OCI-M2 (cell line): Measurements from ENCODE around the gene NCCRP1.
"Not testable (repeated sequence)": the region's sequence is repeated elsewhere in the genome, so short reads cannot be mapped to it uniquely, and the experiment has no call there.

Experiments used
- DNase-seq: peaks from one replicate; lab custom pipeline; 2025; ENCODE audit not compliant: unreplicated experiment; lab: John Stamatoyannopoulos, UW

NCCRP1 gene

GRCh38 chr19:39207293-39207836 is 10.6 kb downstream of the NCCRP1 start:
- no peak for DNase-seq

- DNase-seq: no peak
Observed at GRCh38 chr19:39208175-39208795, 11.5 kb downstream of the NCCRP1 start.

GRCh38 chr19:39209196-39209595 is 12.4 kb downstream of the NCCRP1 start:
- DNase-seq: no peak

- no peak for DNase-seq
Observed at GRCh38 chr19:39211731-39212374, 15.1 kb downstream of the NCCRP1 start.

- peak; percentile 30 for DNase-seq
Observed at GRCh38 chr19:39212375-39212742, 15.6 kb downstream of the NCCRP1 start.

- DNase-seq: not testable (repeated sequence)
Observed at GRCh38 chr19:39215323-39215722, 18.6 kb downstream of the NCCRP1 start.

- no peak for DNase-seq
Observed at GRCh38 chr19:39217094-39217493, 20.3 kb downstream of the NCCRP1 start.

GRCh38 chr19:39218230-39219007 is 21.7 kb downstream of the NCCRP1 start:
- no peak for DNase-seq

GRCh38 chr19:39219108-39219507 is 22.3 kb downstream of the NCCRP1 start:
- DNase-seq: not testable (repeated sequence)

- DNase-seq: peak; percentile 44
Observed at GRCh38 chr19:39223703-39224279, 27.0 kb downstream of the NCCRP1 start.

GRCh38 chr19:39224910-39225309 is 28.1 kb downstream of the NCCRP1 start:
- DNase-seq: no peak

- DNase-seq: no peak
Observed at GRCh38 chr19:39230096-39230764, 33.5 kb downstream of the NCCRP1 start.

- DNase-seq: no peak
Observed at GRCh38 chr19:39232708-39233107, 35.9 kb downstream of the NCCRP1 start.

GRCh38 chr19:39236527-39236926 is 39.8 kb downstream of the NCCRP1 start:
- DNase-seq: no peak

GRCh38 chr19:39237200-39238184 is 40.7 kb downstream of the NCCRP1 start:
- no peak for DNase-seq

- DNase-seq: no peak
Observed at GRCh38 chr19:39238209-39238608, 41.4 kb downstream of the NCCRP1 start.

- DNase-seq: no peak
Observed at GRCh38 chr19:39238944-39239343, 42.2 kb downstream of the NCCRP1 start.

- no peak for DNase-seq
Observed at GRCh38 chr19:39240421-39240820, 43.7 kb downstream of the NCCRP1 start.

GRCh38 chr19:39243741-39244140 is 47.0 kb downstream of the NCCRP1 start:
- not testable (repeated sequence) for DNase-seq
